ENCODE data around the gene STOX2.

The STOX2 gene

DNA sequence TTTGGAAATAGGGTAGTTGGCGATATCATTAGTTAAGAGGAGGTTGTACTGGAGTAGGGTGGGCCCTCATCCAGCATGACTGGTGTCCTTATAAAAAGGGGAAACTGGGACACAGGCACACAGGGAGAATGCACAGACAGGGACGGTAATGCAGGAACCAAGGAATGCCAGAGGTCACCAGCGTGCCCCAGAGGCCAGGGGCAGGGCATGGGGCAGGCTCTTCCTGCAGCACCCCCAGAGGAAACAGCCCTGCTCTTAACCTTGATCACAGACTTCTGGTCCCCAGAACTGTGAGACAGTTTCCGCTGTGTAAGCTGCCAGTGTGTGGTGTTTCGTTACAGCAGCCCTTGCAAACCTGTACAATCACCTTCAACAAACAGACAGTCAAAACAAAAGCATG is 15.9 kb upstream of the STOX2 start:
- H3K27me3 ChIP-seq (ENCODE audit: control insufficient read depth, insufficient read depth, low read length): no peaks in the 10 kb centered on the region
- H3K9ac ChIP-seq (ENCODE audit: low read length): no peak overlapping the region
- H3K9me3 ChIP-seq (ENCODE audit: control insufficient read depth, insufficient read depth, low read depth, low read length): no peaks in the 10 kb centered on the region
- H3K4me1 ChIP-seq (ENCODE audit: control insufficient read depth, insufficient read depth, low read length): peaks cover 6% of the 10 kb centered on the region; the same call in 1 of the 2 replicates
- H3K4me3 ChIP-seq (ENCODE audit: low read depth, low read length): no peak overlapping the region
- H3K27ac ChIP-seq (ENCODE audit: low read depth, low read length): no peak overlapping the region
- H3K36me3 ChIP-seq (ENCODE audit: control insufficient read depth, insufficient read depth, low read length): no peaks in the 10 kb centered on the region

DNA sequence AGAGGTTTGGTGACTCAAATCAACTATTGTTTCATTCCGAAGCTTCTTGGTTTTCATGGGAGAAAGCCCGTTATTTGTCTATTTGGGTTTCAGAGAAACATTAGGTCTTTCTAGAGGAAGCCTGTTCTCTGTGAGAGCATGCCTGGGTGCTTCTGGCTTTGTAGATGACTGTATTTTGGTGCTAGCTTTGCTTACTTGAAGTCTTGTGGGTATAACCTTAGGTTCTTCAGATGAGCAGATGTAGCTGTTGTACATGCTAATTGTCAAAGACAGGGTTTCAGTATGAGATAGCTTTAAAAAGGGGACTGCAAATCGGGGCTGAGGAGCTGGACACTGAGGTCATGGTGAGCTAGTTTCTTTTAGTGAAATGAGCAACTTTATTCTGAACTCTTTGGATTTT is 7.9 kb upstream of the STOX2 start:
- H3K9me3 ChIP-seq (ENCODE audit: control insufficient read depth, insufficient read depth, low read depth, low read length): peaks cover 16% of the 10 kb centered on the region; the same call in 1 of the 2 replicates
- no peak overlapping the region for H3K27ac ChIP-seq (ENCODE audit: low read depth, low read length)
- H3K36me3 ChIP-seq (ENCODE audit: control insufficient read depth, insufficient read depth, low read length): no peaks in the 10 kb centered on the region
- no peaks in the 10 kb centered on the region for H3K27me3 ChIP-seq (ENCODE audit: control insufficient read depth, insufficient read depth, low read length)
- H3K4me3 ChIP-seq (ENCODE audit: low read depth, low read length): no peak overlapping the region
- H3K9ac ChIP-seq (ENCODE audit: low read length): no peak overlapping the region
- H3K4me1 ChIP-seq (ENCODE audit: control insufficient read depth, insufficient read depth, low read length): no peaks in the 10 kb centered on the region

DNA sequence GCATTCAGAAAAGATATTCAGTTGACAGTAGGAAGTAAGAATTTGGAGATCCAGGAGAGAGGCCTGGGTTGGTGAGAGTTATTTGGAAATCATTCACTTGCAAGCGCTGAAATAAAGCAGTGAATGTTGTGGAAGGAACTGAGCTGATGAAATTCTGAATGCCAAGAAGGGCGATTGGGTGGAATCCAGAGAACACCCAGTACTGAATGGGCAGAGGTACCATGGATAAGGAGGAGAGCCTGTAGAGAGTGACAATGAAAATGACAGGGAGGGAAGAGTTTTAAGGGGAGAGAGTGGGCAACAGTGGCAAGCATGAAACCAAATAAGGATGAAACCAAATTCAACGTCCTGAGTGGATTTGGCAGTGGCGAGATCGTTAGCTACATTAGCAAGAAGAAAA is 6.7 kb upstream of the STOX2 start:
- no peak overlapping the region for H3K9ac ChIP-seq (ENCODE audit: low read length)
- peaks cover 5% of the 10 kb centered on the region; the same call in 1 of the 2 replicates for H3K27me3 ChIP-seq (ENCODE audit: control insufficient read depth, insufficient read depth, low read length)
- no peaks in the 10 kb centered on the region for H3K36me3 ChIP-seq (ENCODE audit: control insufficient read depth, insufficient read depth, low read length)
- H3K9me3 ChIP-seq (ENCODE audit: control insufficient read depth, insufficient read depth, low read depth, low read length): peaks cover 26% of the 10 kb centered on the region
- H3K27ac ChIP-seq (ENCODE audit: low read depth, low read length): no peak overlapping the region
- no peak overlapping the region for H3K4me3 ChIP-seq (ENCODE audit: low read depth, low read length)
- no peaks in the 10 kb centered on the region for H3K4me1 ChIP-seq (ENCODE audit: control insufficient read depth, insufficient read depth, low read length)

DNA sequence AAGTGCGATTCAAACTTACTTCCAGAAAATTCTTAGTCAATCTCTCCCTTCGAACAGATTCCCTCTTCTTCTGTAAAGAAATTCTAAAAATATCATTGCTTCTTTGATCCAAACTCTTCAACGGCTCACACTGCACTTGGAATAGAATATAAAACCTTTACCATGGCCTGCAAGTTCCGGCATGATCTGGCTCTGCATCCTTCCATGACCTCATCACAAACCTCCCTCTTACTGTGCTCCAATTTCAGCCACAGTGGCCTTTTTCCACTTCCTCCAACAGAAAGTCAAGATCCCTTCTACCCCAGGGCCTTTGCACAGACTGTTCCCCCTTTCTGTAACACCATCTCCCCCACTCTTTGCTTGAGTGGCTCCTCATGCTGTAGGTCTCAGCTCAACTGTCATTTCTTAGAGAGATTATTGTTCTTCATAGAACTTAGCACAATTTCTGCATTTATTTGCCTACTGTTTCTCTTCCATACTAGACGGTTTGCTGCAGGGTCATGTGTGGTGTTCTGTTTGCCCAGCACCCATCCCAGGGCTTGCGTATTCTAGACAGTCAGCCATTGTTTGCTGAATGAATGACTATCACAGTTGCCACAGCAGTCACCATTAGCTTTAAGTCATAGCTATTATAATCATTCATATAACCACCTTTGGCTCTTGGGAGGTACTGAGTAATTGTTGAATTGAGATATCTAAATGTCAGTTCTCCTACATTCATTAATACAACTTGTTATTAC is 1.9 kb upstream of the STOX2 start:
- H3K4me1 ChIP-seq (ENCODE audit: control insufficient read depth, insufficient read depth, low read length): peaks cover 11% of the 10 kb centered on the region
- no peaks in the 10 kb centered on the region for H3K36me3 ChIP-seq (ENCODE audit: control insufficient read depth, insufficient read depth, low read length)
- no peak overlapping the region for H3K4me3 ChIP-seq (ENCODE audit: low read depth, low read length)
- H3K27ac ChIP-seq (ENCODE audit: low read depth, low read length): no peak overlapping the region
- peaks cover 30% of the 10 kb centered on the region for H3K9me3 ChIP-seq (ENCODE audit: control insufficient read depth, insufficient read depth, low read depth, low read length)
- H3K9ac ChIP-seq (ENCODE audit: low read length): no peak overlapping the region
- peaks cover 33% of the 10 kb centered on the region for H3K27me3 ChIP-seq (ENCODE audit: control insufficient read depth, insufficient read depth, low read length)

DNA sequence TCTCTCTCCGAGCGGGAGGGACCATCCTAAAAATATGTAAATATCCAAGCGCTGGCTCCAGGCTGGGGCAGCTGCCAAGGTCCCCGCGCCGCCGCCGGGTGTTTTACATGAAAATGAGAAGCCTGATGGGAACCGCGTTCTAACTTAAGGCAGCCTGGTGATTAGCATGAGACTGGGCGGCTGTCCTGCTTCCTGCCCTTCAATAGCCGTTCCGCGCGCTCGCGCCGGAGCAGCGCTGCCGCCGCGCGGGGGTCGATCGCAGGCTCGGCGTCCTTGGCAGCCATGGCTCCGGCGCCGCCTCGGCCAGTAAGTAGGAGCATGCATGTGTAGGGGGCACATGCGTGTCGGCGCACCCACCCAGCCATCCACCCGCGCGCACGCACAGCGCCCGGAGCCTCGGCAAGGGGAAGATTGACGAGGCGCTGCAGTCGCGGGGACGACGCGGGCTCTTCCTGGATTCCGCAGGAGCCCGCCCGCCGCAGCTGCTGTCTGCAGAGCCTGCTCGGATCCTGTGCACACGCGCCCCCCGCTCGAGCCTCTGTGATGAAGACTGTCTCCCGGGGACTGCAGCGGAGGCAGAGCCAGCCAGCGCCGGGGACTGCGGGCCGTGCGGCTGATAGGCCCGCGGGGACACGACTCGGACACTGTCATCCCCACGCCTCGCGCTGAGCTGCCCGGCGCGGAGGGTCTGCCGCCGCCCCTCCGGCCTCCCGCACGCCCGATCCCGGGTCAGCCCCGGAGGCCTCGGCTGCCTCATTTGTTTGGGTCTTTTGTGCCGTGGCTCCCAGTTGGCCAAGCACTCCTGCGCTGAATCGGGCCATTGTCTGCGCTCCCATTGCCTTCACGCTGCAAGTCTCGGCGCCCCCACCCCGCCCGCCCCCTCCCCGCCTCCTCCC is 734 bp downstream of the STOX2 start:
- Histone ChIP-seq H3K4me1 (ENCODE audit: control insufficient read depth, insufficient read depth, low read length) (peaks cover 17% of the 10 kb centered on the region), H3K27me3 (ENCODE audit: control insufficient read depth, insufficient read depth, low read length) (peaks cover 35% of the 10 kb centered on the region), H3K9ac (ENCODE audit: low read length) (peak overlapping the region; percentile 93), H3K4me3 (ENCODE audit: low read depth, low read length) (peak overlapping the region; percentile 89), H3K36me3 (ENCODE audit: control insufficient read depth, insufficient read depth, low read length) (no peaks in the 10 kb centered on the region), H3K27ac (ENCODE audit: low read depth, low read length) (peak overlapping the region; percentile 83; the same call in 1 of the 2 replicates), H3K9me3 (ENCODE audit: control insufficient read depth, insufficient read depth, low read depth, low read length) (peaks cover 19% of the 10 kb centered on the region)

DNA sequence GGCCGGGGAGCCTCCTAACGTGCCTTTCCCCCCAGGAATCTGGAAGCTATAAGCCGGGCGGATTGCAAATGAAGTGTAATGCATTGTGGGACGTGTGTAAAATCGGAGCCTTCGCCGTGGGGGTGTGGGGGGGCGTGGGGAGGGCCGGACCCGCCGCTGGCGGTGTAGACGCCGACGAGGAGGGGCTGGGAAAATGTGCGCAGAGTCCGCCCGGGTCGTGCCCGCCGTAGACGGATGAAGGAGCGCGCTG is 1.3 kb downstream of the STOX2 start:
- Histone ChIP-seq H3K4me1 (ENCODE audit: control insufficient read depth, insufficient read depth, low read length) (peaks cover 17% of the 10 kb centered on the region), H3K9me3 (ENCODE audit: control insufficient read depth, insufficient read depth, low read depth, low read length) (peaks cover 14% of the 10 kb centered on the region), H3K9ac (ENCODE audit: low read length) (peak overlapping the region; percentile 93), H3K4me3 (ENCODE audit: low read depth, low read length) (peak overlapping the region; percentile 89), H3K27me3 (ENCODE audit: control insufficient read depth, insufficient read depth, low read length) (peaks cover 35% of the 10 kb centered on the region), H3K27ac (ENCODE audit: low read depth, low read length) (peak overlapping the region; percentile 77; the same call in 1 of the 2 replicates), H3K36me3 (ENCODE audit: control insufficient read depth, insufficient read depth, low read length) (no peaks in the 10 kb centered on the region)

DNA sequence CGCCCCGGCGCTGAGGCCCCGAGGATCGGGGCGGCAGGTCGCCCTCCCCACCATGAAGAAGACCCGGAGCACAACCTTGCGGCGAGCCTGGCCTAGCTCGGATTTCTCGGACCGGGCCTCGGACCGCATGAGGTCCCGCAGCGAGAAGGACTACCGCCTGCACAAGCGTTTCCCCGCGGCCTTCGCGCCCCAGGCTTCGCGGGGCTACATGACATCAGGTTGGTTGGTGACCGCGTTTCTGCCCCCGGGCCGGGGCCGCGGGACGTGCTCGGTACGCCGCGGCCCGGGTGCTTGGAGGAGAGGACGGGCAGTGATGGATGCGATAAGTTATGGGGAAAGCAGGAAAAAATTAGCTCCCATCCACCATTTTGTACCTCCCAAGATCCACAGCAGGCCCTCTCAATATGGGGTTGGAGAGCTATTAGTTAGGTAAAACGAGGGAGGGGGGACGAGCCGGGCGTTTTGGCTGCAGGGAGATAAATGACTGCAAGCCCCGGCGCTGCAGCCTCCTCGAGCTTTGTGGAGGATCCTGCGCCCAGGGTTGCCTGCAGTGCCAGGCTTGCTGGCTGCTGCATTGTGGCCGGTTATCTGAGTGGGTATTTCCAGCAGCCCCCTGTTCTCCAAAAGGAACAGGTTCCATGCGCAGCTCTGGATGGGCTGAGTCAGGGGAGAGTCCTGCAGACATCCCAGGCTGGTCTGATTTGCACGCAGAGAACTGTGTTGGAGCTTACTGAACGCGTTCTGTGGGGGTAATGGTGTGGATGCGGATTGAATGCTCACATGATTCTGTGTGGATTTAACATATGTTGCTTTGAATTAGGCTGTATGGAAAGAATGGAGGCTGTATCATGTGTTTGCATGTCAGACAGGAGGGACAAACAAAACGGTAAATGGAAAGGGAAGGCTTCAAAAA is 1.9 kb downstream of the STOX2 start:
- Histone ChIP-seq H3K27me3 (ENCODE audit: control insufficient read depth, insufficient read depth, low read length) (peaks cover 35% of the 10 kb centered on the region), H3K9me3 (ENCODE audit: control insufficient read depth, insufficient read depth, low read depth, low read length) (peaks cover 14% of the 10 kb centered on the region), H3K4me1 (ENCODE audit: control insufficient read depth, insufficient read depth, low read length) (peaks cover 17% of the 10 kb centered on the region), H3K36me3 (ENCODE audit: control insufficient read depth, insufficient read depth, low read length) (no peaks in the 10 kb centered on the region), H3K4me3 (ENCODE audit: low read depth, low read length) (peak overlapping the region; percentile 89), H3K27ac (ENCODE audit: low read depth, low read length) (peak overlapping the region; percentile 77; the same call in 1 of the 2 replicates), H3K9ac (ENCODE audit: low read length) (peak overlapping the region; percentile 93)

DNA sequence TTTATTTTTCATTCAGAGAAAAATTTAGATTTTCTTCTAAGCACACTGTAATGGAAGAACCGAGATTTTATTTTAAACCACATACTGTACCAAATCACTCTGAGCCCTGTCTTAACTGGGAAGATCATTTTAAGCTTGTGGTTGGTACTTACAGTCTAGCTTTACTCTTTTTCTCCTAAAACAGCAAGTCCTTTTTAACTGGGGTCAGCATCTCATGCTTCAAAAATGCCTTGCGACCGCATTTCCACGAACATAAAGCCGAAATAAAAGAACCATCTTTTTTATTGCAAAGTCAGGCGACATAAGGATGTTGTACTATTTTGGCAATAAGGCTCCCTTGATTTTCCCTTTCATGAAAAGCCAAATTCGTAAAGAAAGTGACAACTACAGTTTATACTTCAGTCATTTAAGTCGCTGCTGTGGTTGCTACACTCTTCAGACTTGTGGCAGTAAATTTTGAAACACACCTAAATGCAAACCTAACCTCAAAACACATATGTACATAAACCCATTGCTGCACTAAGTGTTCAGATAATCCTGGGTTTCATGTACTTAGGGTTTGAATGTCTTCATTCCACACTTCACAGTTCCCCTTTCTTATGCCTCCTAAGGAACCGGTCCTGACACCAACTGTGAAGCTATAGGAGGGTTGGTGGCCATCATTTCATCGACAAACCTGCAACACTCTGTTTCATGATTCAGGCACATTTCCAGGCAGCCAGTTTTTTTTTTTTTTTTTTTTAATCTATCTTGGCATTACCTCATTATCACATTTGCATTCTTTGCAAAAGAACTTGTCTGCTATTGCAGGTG is 3.0 kb downstream of the STOX2 start:
- H3K36me3 ChIP-seq (ENCODE audit: control insufficient read depth, insufficient read depth, low read length): no peaks in the 10 kb centered on the region
- H3K4me1 ChIP-seq (ENCODE audit: control insufficient read depth, insufficient read depth, low read length): peaks cover 17% of the 10 kb centered on the region
- H3K27me3 ChIP-seq (ENCODE audit: control insufficient read depth, insufficient read depth, low read length): peaks cover 34% of the 10 kb centered on the region
- peak overlapping the region; percentile 89 for H3K4me3 ChIP-seq (ENCODE audit: low read depth, low read length)
- no peak overlapping the region for H3K27ac ChIP-seq (ENCODE audit: low read depth, low read length)
- peaks cover 8% of the 10 kb centered on the region for H3K9me3 ChIP-seq (ENCODE audit: control insufficient read depth, insufficient read depth, low read depth, low read length)
- H3K9ac ChIP-seq (ENCODE audit: low read length): peak overlapping the region; percentile 93

DNA sequence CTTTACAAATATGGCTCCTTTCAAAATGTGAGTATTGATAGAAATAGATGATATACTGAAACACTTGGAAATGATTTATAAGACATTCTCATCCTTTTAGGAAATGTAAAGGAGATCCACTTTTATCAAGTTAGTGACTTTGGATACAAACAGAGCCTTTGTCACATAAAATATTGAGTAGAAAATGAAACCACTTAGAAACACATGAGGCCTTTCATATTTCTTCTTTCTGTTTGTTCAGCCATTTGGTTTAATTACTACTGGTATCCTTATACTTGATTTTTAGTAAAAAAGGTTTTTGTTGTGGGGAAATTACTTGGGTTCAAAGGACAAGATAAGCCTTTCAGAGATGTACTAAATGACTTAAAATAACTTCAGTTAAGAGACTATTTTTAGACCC is 4.1 kb downstream of the STOX2 start:
- no peaks in the 10 kb centered on the region for H3K9me3 ChIP-seq (ENCODE audit: control insufficient read depth, insufficient read depth, low read depth, low read length)
- no peak overlapping the region for H3K4me3 ChIP-seq (ENCODE audit: low read depth, low read length)
- no peak overlapping the region for H3K9ac ChIP-seq (ENCODE audit: low read length)
- peaks cover 17% of the 10 kb centered on the region for H3K4me1 ChIP-seq (ENCODE audit: control insufficient read depth, insufficient read depth, low read length)
- H3K27me3 ChIP-seq (ENCODE audit: control insufficient read depth, insufficient read depth, low read length): peaks cover 26% of the 10 kb centered on the region
- no peak overlapping the region for H3K27ac ChIP-seq (ENCODE audit: low read depth, low read length)
- no peaks in the 10 kb centered on the region for H3K36me3 ChIP-seq (ENCODE audit: control insufficient read depth, insufficient read depth, low read length)

DNA sequence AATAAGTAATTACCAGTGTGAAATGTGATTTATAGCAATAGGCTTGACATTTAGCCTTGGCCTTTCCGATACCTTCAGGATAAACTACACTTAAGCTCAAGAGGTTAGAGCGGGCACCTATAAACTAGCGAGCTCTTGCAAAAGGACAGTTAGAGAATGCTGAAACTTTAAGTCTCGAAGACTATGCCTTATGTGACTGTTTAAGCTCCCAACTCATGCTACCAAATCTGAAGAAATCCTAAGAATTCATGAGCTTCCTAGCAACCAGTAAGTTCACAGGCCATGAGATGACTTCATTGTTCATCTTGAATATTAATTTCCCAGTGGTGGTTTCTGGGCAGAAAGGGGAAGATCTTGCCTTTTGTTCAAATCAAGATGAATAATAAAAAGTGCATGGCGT is 4.7 kb downstream of the STOX2 start:
- Histone ChIP-seq H3K36me3 (ENCODE audit: control insufficient read depth, insufficient read depth, low read length) (no peaks in the 10 kb centered on the region), H3K4me1 (ENCODE audit: control insufficient read depth, insufficient read depth, low read length) (peaks cover 18% of the 10 kb centered on the region), H3K27ac (ENCODE audit: low read depth, low read length) (no peak overlapping the region), H3K27me3 (ENCODE audit: control insufficient read depth, insufficient read depth, low read length) (peaks cover 19% of the 10 kb centered on the region), H3K4me3 (ENCODE audit: low read depth, low read length) (no peak overlapping the region), H3K9ac (ENCODE audit: low read length) (no peak overlapping the region), H3K9me3 (ENCODE audit: control insufficient read depth, insufficient read depth, low read depth, low read length) (no peaks in the 10 kb centered on the region)

Data from HUES6 (cell line).